ENCODE data around the gene MAGEF1. TPM values are rescaled to one million over a fixed set of nuclear protein-coding genes. Genes with fewer than 3 reads are reported as not detected.

The MAGEF1 gene
- total and polyA plus RNA-seq, 10 of the 15 experiments (the other 5 are each of a cell fraction or from before 2014, with no cell fraction given) = 2.3 to 62.2 (median 27.1) TPM

DNA sequence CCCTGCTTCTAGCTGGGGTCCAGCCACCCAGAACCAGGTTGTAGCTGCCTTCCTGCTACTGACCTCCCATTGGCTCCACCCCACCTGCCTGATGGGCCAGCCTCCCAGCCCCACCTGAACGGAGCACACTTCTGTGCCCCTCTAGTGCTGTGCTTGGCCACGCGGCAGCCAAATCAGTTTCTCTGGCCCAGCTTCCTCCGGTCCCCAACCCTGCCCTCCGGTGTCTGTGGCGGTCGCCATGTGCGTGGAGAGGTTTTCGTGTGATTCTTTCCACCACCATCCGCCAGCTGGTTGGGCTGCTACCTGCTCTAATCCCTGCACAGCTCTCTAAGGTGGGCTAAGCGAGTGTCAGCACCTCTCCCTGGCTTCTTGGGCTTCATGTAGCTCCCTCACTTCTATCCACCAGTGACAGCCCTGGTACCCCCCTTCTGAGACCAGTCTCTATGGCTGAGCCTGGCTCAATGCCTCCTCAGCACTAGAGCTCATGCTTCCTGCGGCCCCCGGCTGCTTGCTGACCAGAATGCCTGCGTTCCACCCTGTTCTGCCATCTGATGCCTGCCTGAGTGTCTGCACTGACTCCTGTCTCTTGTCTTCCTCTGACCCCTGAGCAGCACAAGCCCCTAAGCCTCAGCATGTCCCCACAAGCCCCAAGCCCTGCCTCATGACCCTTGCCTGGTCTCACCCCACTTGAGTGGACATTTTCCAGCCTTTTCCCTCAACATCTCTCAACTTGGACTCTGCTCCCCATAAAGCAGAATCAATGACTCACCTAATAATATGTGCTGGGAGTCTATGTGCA, 23.2 kb upstream of the MAGEF1 start:
- H2AFZ ChIP-seq (ENCODE audit: control insufficient read depth, low read depth, low read length) = no peak overlapping the region
- H3K4me2 ChIP-seq (ENCODE audit: control insufficient read depth, insufficient read depth) = no peak overlapping the region
- peaks cover 0 to 5% of the 10 kb centered on the region in 2 experiments; a peak in 3 of 4 replicates for H3K27me3 ChIP-seq (replicated peaks in 1 of 2; ENCODE audit: control insufficient read depth in 2 of 2, insufficient read depth in 2 of 2, low read length in 1 of 2)
- DNase-seq (ENCODE audit: low read depth, low spot score) (no peak), FAIRE-seq (no peak), ATAC-seq (no peak)
- no peak overlapping the region for H3K9ac ChIP-seq (ENCODE audit: control insufficient read depth, insufficient read depth, low read length)
- ChIA-PET CTCF (no interaction called here), RAD21 (ENCODE audit: unreplicated experiment) (no interaction called here), SMC1A (ENCODE audit: uncharacterized antibody, unreplicated experiment) (no interaction called here), POLR2A (no interaction called here)
- H3K36me3 ChIP-seq (ENCODE audit: control insufficient read depth in 2 of 2, insufficient read depth in 2 of 2, low read length in 1 of 2) = no peaks in the 10 kb centered on the region
- TF ChIP-seq SREBF2 (IDR thresholded peaks at IDR 0.05; ENCODE audit: low read length) (no peak), TBL1XR1 (IDR thresholded peaks at IDR 0.05; ENCODE audit: low read depth, low read length) (no peak), EZH2 (IDR thresholded peaks at IDR 0.05; ENCODE audit: borderline replicate concordance, control insufficient read depth, low read depth, low read length) (no peak)
- WGBS (ENCODE audit: insufficient coverage, insufficient replicate concordance, low lambda C conversion rate, missing lambda C conversion rate) = 63% methylated on average over 14 of the region's 14 CpGs
- H3K9me3 ChIP-seq (replicated peaks; ENCODE audit: control insufficient read depth, insufficient read depth, low read length) = no peaks in the 10 kb centered on the region
- BruUV-seq (replicated peaks) = no TSS peak
- H3K4me3 ChIP-seq = no peak overlapping the region
- in situ Hi-C loops (cut with MboI) = no loop called here
- no peaks in the 10 kb centered on the region for H4K20me1 ChIP-seq (ENCODE audit: control insufficient read depth, insufficient read depth)
- H3K4me1 ChIP-seq (ENCODE audit: control insufficient read depth, insufficient read depth, low read length) = no peaks in the 10 kb centered on the region
- intact Hi-C loops (cut with micrococcal nuclease; ENCODE audit: unreplicated experiment) = no loop called here
- no peaks in the 10 kb centered on the region for H3K79me2 ChIP-seq (ENCODE audit: control insufficient read depth, insufficient read depth, low read length)
- no peak overlapping the region for H3K27ac ChIP-seq (ENCODE audit: control insufficient read depth, insufficient read depth)

DNA sequence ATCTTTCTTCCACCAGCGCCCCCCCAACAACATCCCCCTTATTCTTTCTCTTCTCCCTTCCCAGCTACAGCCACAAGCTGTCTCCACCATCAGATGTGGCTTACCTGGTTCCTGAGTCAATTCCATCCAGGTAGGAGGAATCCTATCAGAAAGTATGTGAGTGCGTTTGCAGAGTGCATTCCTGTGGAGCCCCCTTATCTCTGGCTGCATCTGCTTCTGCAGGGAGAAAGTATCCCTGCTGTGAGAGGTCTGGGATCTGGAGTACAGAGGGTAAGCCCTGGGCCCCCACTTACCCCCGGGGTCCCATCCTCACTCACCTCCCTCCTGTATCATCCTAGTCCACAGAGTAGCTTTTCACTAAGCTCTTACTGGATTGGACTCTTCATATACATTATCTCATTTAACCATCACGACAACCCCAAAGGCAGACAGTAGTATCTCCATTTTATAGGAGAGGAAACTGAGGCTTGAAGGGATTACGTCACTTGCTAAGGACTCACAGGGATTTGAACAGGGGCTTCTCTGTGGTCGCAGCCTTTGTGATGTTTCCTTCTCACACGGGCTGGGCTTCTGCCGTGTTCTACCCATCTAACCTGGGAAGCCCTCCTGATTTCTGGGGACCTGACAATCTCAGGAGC, 22.2 kb upstream of the MAGEF1 start:
- no peaks in the 10 kb centered on the region for H3K79me2 ChIP-seq (ENCODE audit: control insufficient read depth, insufficient read depth, low read length)
- no peaks in the 10 kb centered on the region for H3K4me1 ChIP-seq (ENCODE audit: control insufficient read depth, insufficient read depth, low read length)
- no peak overlapping the region for H3K4me3 ChIP-seq
- no peaks in the 10 kb centered on the region for H3K9me3 ChIP-seq (replicated peaks; ENCODE audit: control insufficient read depth, insufficient read depth, low read length)
- no peak overlapping the region for H3K4me2 ChIP-seq (ENCODE audit: control insufficient read depth, insufficient read depth)
- intact Hi-C loops (cut with micrococcal nuclease; ENCODE audit: unreplicated experiment) = no loop called here
- no peak overlapping the region for H2AFZ ChIP-seq (ENCODE audit: control insufficient read depth, low read depth, low read length)
- POLR2A ChIA-PET = no interaction called here
- ATAC-seq (no peak), DNase-seq (ENCODE audit: low read depth, low spot score) (no peak), FAIRE-seq (no peak)
- 16% methylated on average over 8 of the region's 8 CpGs for WGBS (ENCODE audit: insufficient coverage, insufficient replicate concordance, low lambda C conversion rate, missing lambda C conversion rate)
- RAD21 ChIA-PET (ENCODE audit: unreplicated experiment) = no interaction called here
- H4K20me1 ChIP-seq (ENCODE audit: control insufficient read depth, insufficient read depth) = no peaks in the 10 kb centered on the region
- TF ChIP-seq ZNF384 (IDR thresholded peaks at IDR 0.05; ENCODE audit: borderline replicate concordance, low read depth, low read length) (no peak), SMARCA5 (IDR thresholded peaks at IDR 0.05) (no peak), SKIL (IDR thresholded peaks at IDR 0.05; ENCODE audit: low read depth, poor library complexity, severe bottlenecking) (no peak), SUPT20H (IDR thresholded peaks at IDR 0.05; ENCODE audit: borderline replicate concordance, control insufficient read depth, low read depth, low read length) (no peak), STAT3 (IDR thresholded peaks at IDR 0.05; ENCODE audit: low read depth, low read length) (no peak), MYB (IDR thresholded peaks at IDR 0.05; ENCODE audit: borderline replicate concordance, low read depth, low read length) (no peak), ZNF207 (IDR thresholded peaks at IDR 0.05; ENCODE audit: borderline replicate concordance) (no peak), IKZF1 (conservative IDR thresholded peaks at IDR 0.05) (no peak), BCL11A (IDR thresholded peaks at IDR 0.05; ENCODE audit: low read depth, low read length) (no peak)
- no peak overlapping the region for H3K9ac ChIP-seq (ENCODE audit: control insufficient read depth, insufficient read depth, low read length)
- in situ Hi-C loops (cut with MboI) = no loop called here
- SMC1A ChIA-PET (ENCODE audit: uncharacterized antibody, unreplicated experiment) = interaction anchor here (0.6 kb wide), 1 partner anchor 288 kb away, joined by 3 read pairs; no protein-coding TSS in a partner anchor
- no TSS peak for BruUV-seq (replicated peaks)
- H3K27ac ChIP-seq (ENCODE audit: control insufficient read depth, insufficient read depth) = no peak overlapping the region
- H3K27me3 ChIP-seq (replicated peaks in 1 of 2; ENCODE audit: control insufficient read depth in 2 of 2, insufficient read depth in 2 of 2, low read length in 1 of 2) = peaks cover 0 to 5% of the 10 kb centered on the region in 2 experiments; a peak in 3 of 4 replicates
- CTCF ChIA-PET = interaction anchor here (0.6 kb wide), 1 partner anchor 205 kb away, joined by 3 read pairs; no protein-coding TSS in a partner anchor
- no peaks in the 10 kb centered on the region for H3K36me3 ChIP-seq (ENCODE audit: control insufficient read depth in 2 of 2, insufficient read depth in 2 of 2, low read length in 1 of 2)

Measured in GM12878 (cell line).